NCI-H524 treated with DMSO at 0.1 percent for 48 hours (cell line): ENCODE results near the gene AMT.

ENCODE experiments used
- DNase-seq: peaks from one replicate; lab custom pipeline; 2025; lab: John Stamatoyannopoulos, UW

AMT gene

GRCh38 chr3:49422379-49423248 is at the start of gene AMT:
TSS of gene AMT (minus strand) at chr3:49422473. CDS start at chr3:49422450, 23 bp downstream.
- no peak for DNase-seq

GRCh38 chr3:49470714-49471420 is 48.6 kb upstream of the AMT start:
- DNase-seq, result no peak

- peak; percentile 40 for DNase-seq
Measured at GRCh38 chr3:49469936-49470713, 47.9 kb upstream of the AMT start, which contains the start of gene DAG1. TSS of gene DAG1 (plus strand) at chr3:49470267. CDS start at chr3:49510535, 40,268 bp downstream.

- DNase-seq, result no peak
Measured at GRCh38 chr3:49469037-49469935, 47.0 kb upstream of the AMT start.

- no peak for DNase-seq
Measured at GRCh38 chr3:49466085-49466484, 43.8 kb upstream of the AMT start.

- DNase-seq, result no peak
Measured at GRCh38 chr3:49465270-49466034, 43.2 kb upstream of the AMT start.

- DNase-seq, result no peak
Measured at GRCh38 chr3:49462222-49462621, 39.9 kb upstream of the AMT start.

- no peak for DNase-seq
Measured at GRCh38 chr3:49461443-49462171, 39.3 kb upstream of the AMT start.

- DNase-seq, result no peak
Measured at GRCh38 chr3:49460956-49461355, 38.7 kb upstream of the AMT start.

GRCh38 chr3:49460188-49460890 is 38.1 kb upstream of the AMT start:
- no peak for DNase-seq

GRCh38 chr3:49456466-49456865 is 34.2 kb upstream of the AMT start:
- DNase-seq, result no peak

- no peak for DNase-seq
Measured at GRCh38 chr3:49454898-49455681, 32.8 kb upstream of the AMT start.

GRCh38 chr3:49454458-49454857 is 32.2 kb upstream of the AMT start:
- no peak for DNase-seq

- DNase-seq, result no peak
Measured at GRCh38 chr3:49453621-49454020, 31.3 kb upstream of the AMT start.

- DNase-seq, result no peak
Measured at GRCh38 chr3:49445391-49445790, 23.1 kb upstream of the AMT start.

- no peak for DNase-seq
Measured at GRCh38 chr3:49434731-49435130, 12.5 kb upstream of the AMT start.

- DNase-seq, result no peak
Measured at GRCh38 chr3:49428752-49429080, 6.4 kb upstream of the AMT start.

- DNase-seq, result no peak
Measured at GRCh38 chr3:49427586-49427985, 5.3 kb upstream of the AMT start.

GRCh38 chr3:49424816-49425215 is 2.5 kb upstream of the AMT start:
- DNase-seq, result no peak
